Ishikawa (cell line): ENCODE measurements around the gene CFAP46.

ENCODE experiments used
- CEBPB ChIP-seq: IDR thresholded peaks from 2 replicates; pipeline ENCODE4 v1.6.1; 2012
- CREB1 ChIP-seq: IDR thresholded peaks from 2 replicates; pipeline ENCODE4 v1.6.1; 2012; ENCODE audit warnings: low read depth
- EGR1 ChIP-seq: IDR thresholded peaks from 2 replicates; pipeline ENCODE4 v1.6.1; 2012
- EP300 ChIP-seq: IDR thresholded peaks from 2 replicates; pipeline ENCODE4 v1.6.1; 2012; ENCODE audit warnings: borderline replicate concordance
- FOXM1 ChIP-seq: IDR thresholded peaks from 2 replicates; pipeline ENCODE4 v1.6.1; 2012; ENCODE audit warnings: low read depth, borderline replicate concordance
- MAX ChIP-seq: IDR thresholded peaks from 2 replicates; pipeline ENCODE4 v1.6.1; 2012
- NFIC ChIP-seq: IDR thresholded peaks from 2 replicates; pipeline ENCODE4 v1.6.1; 2012
- RAD21 ChIP-seq: IDR thresholded peaks from 2 replicates; pipeline ENCODE4 v1.6.1; 2012; ENCODE audit warnings: low read depth
- REST ChIP-seq: IDR thresholded peaks from 2 replicates; pipeline ENCODE4 v1.6.1; 2012; ENCODE audit warnings: low read depth, mild to moderate bottlenecking
- TAF1 ChIP-seq: IDR thresholded peaks from 2 replicates; pipeline ENCODE4 v1.6.1; 2012; ENCODE audit warnings: low read depth, mild to moderate bottlenecking
- TCF12 ChIP-seq: IDR thresholded peaks from 2 replicates; pipeline ENCODE4 v1.6.1; 2012; ENCODE audit warnings: low read depth
- TEAD4 ChIP-seq: IDR thresholded peaks from 2 replicates; pipeline ENCODE4 v1.6.1; 2012
- USF1 ChIP-seq: IDR thresholded peaks from 2 replicates; pipeline ENCODE4 v1.6.1; 2012
- YY1 ChIP-seq: IDR thresholded peaks from 2 replicates; pipeline ENCODE4 v1.6.1; 2012; ENCODE audit warnings: low read depth
- ZBTB7A ChIP-seq: IDR thresholded peaks from 2 replicates; pipeline ENCODE4 v1.6.1; 2012; ENCODE audit warnings: low read depth

CFAP46 gene

GRCh38 chr10:132845041-132845551 is 97.3 kb downstream of the CFAP46 start:
- no peak for TF ChIP-seq CREB1

GRCh38 chr10:132844069-132844809 is 98.1 kb downstream of the CFAP46 start:
- TF ChIP-seq TEAD4 (no peak), TCF12 (no peak), RAD21 (no peak)

GRCh38 chr10:132842397-132842796 is 100.0 kb downstream of the CFAP46 start:
- TF ChIP-seq TCF12 (no peak), CREB1 (no peak), USF1 (no peak), ZBTB7A (no peak), MAX (no peak), RAD21 (no peak), CEBPB (no peak), EP300 (no peak), NFIC (no peak), EGR1 (no peak), TAF1 (no peak), YY1 (no peak), REST (no peak)

- no peak for TF ChIP-seq YY1
- no peak for TF ChIP-seq RAD21
- TF ChIP-seq USF1 = no peak
- TF ChIP-seq TCF12 = no peak
- no peak for TF ChIP-seq CEBPB
- no peak for TF ChIP-seq EGR1
- TF ChIP-seq NFIC = no peak
- no peak for TF ChIP-seq FOXM1
- TF ChIP-seq TAF1 = no peak
- TF ChIP-seq TEAD4 = no peak
- no peak for TF ChIP-seq CREB1
- no peak for TF ChIP-seq ZBTB7A
- no peak for TF ChIP-seq EP300
- no peak for TF ChIP-seq MAX
- TF ChIP-seq REST = no peak
These were observed 100.8 kb downstream of the CFAP46 start for GRCh38 chr10:132841615-132841975.

GRCh38 chr10:132840698-132841614 is 101.4 kb downstream of the CFAP46 start:
- TF ChIP-seq FOXM1 = no peak
- no peak for TF ChIP-seq ZBTB7A
- no peak for TF ChIP-seq REST
- no peak for TF ChIP-seq CREB1
- no peak for TF ChIP-seq RAD21
- no peak for TF ChIP-seq EP300
- TF ChIP-seq TAF1 = no peak
- TF ChIP-seq CEBPB = no peak
- TF ChIP-seq MAX = no peak
- no peak for TF ChIP-seq USF1
- TF ChIP-seq NFIC = no peak
- TF ChIP-seq TEAD4 = no peak
- TF ChIP-seq YY1 = no peak
- TF ChIP-seq EGR1 = no peak
- TF ChIP-seq TCF12 = no peak
